GM12878 (cell line): Measurements from ENCODE around the gene PLET1. TPM values are rescaled to one million over a fixed set of nuclear protein-coding genes. Genes with fewer than 3 reads are reported as not detected.

ENCODE experiments used
- ATAC-seq: fragments of 200-7000 bp; cut with Tn5 transposase; 3 replicates; pipeline ENCODE4 v1.9.1; 2020; ENCODE audit warnings: mild to moderate bottlenecking, moderate library complexity
- BruUV-seq: library from RNA; stranded (reverse); fragments of 400-500 nt; replicated peaks from 2 replicates; lab custom pipeline; 2021; lab: Mats Ljungman, UMichigan
- CTCF ChIA-PET: fragments of 300-600 bp; sonication (Branson Sonifier 250); formaldehyde crosslinking; extraction: SDS; loops from one replicate; lab custom pipeline; 2021; ENCODE audit warnings: inconsistent platforms; lab: Yijun Ruan, JAX
- POLR2A ChIA-PET: fragments of 350-600 bp; formaldehyde crosslinking; extraction: SDS; loops from one replicate; lab custom pipeline; 2021; ENCODE audit warnings: inconsistent platforms; lab: Charles Lee
- RAD21 ChIA-PET: fragments of 300-600 bp; sonication (Branson Sonifier 250); formaldehyde crosslinking; loops from one replicate; lab custom pipeline; 2023; ENCODE audit warnings: antibody characterized with exemption; ENCODE audit not compliant: unreplicated experiment; lab: Charles Lee
- SMC1A ChIA-PET: fragments of 300-600 bp; sonication (Branson Sonifier 250); formaldehyde crosslinking; loops from one replicate; lab custom pipeline; 2023; ENCODE audit not compliant: unreplicated experiment, uncharacterized antibody; lab: Charles Lee
- DNase-seq: peaks from one replicate; pipeline ENCODE4 v3.0.0-alpha.2; 2011; ENCODE audit warnings: low read depth, low spot score
- FAIRE-seq: peaks from 3 replicates; lab custom pipeline; 2011; peaks lifted over from hg19 to GRCh38; lab: Jason Lieb, UNC
- H2AFZ ChIP-seq: 2 replicates; pipeline ENCODE4 v1.6.0; 2011; ENCODE audit warnings: low read depth, low read length, control low read depth; ENCODE audit not compliant: control insufficient read depth
- H3K27ac ChIP-seq: 2 replicates; pipeline ENCODE4 v1.5.1; 2011; ENCODE audit warnings: control low read depth; ENCODE audit not compliant: control insufficient read depth, insufficient read depth
- H3K27me3 ChIP-seq, 2 experiments: replicated peaks in 1 of 2; 2 replicates each; pipeline versions ENCODE4 v1.6.0 to v1.6.1; 2011; ENCODE audit warnings: low read length in 1 of 2; ENCODE audit not compliant: control insufficient read depth in 2 of 2, insufficient read depth in 2 of 2
- H3K36me3 ChIP-seq, 2 experiments: 2 replicates each; pipeline ENCODE4 v1.5.1; 2011; ENCODE audit warnings: low read length in 1 of 2; ENCODE audit not compliant: control insufficient read depth in 2 of 2, insufficient read depth in 2 of 2
- H3K4me1 ChIP-seq: 2 replicates; pipeline ENCODE4 v1.6.1; 2011; ENCODE audit warnings: mild to moderate bottlenecking, low read length, moderate library complexity, mixed read lengths; ENCODE audit not compliant: control insufficient read depth, insufficient read depth
- H3K4me2 ChIP-seq: 2 replicates; pipeline ENCODE4 v1.6.0; 2011; ENCODE audit warnings: control low read depth; ENCODE audit not compliant: control insufficient read depth, insufficient read depth
- H3K4me3 ChIP-seq: fragments of 200-600 bp; sonication (generic); 2 replicates; pipeline ENCODE4 v1.5.1; 2016
- H3K79me2 ChIP-seq: 2 replicates; pipeline ENCODE4 v1.6.0; 2011; ENCODE audit warnings: low read length; ENCODE audit not compliant: control insufficient read depth, insufficient read depth
- H3K9ac ChIP-seq: 2 replicates; pipeline ENCODE4 v1.8.0; 2011; ENCODE audit warnings: low read length, control low read depth, mixed read lengths; ENCODE audit not compliant: control insufficient read depth, insufficient read depth
- H3K9me3 ChIP-seq: replicated peaks from 3 replicates; pipeline ENCODE4 v1.5.1; 2011; ENCODE audit warnings: mild to moderate bottlenecking, low read length; ENCODE audit not compliant: control insufficient read depth, insufficient read depth
- H4K20me1 ChIP-seq: 2 replicates; pipeline ENCODE4 v1.6.0; 2011; ENCODE audit not compliant: control insufficient read depth, insufficient read depth
- BCLAF1 ChIP-seq: fragments of 450-650 bp; IDR thresholded peaks from 2 replicates; pipeline ENCODE4 v1.6.1; 2017; ENCODE audit warnings: antibody characterized with exemption, mild to moderate bottlenecking, moderate library complexity
- MEF2B ChIP-seq: fragments of 450-650 bp; IDR thresholded peaks from 2 replicates; pipeline ENCODE4 v1.6.1; 2018; ENCODE audit warnings: mild to moderate bottlenecking, moderate library complexity; ENCODE audit not compliant: partially characterized antibody, poor library complexity, severe bottlenecking
- STAT1 ChIP-seq: fragments of 450-650 bp; conservative IDR thresholded peaks from 2 replicates; pipeline ENCODE4 v1.6.1; 2014; ENCODE audit warnings: antibody characterized with exemption, mild to moderate bottlenecking
- TAF1 ChIP-seq: IDR thresholded peaks from 2 replicates; pipeline ENCODE4 v1.6.1; 2011; ENCODE audit warnings: mild to moderate bottlenecking, low read depth, low read length, borderline replicate concordance
- TCF3 ChIP-seq: IDR thresholded peaks from 2 replicates; pipeline ENCODE4 v1.6.1; 2012; ENCODE audit warnings: low read depth, mild to moderate bottlenecking, low read length, borderline replicate concordance; ENCODE audit not compliant: insufficient read depth
- WGBS: methylation state at CpG from one replicate; pipeline ENCODE4 v1.1.6; 2016; ENCODE audit warnings: low lambda C conversion rate; ENCODE audit not compliant: insufficient replicate concordance, insufficient coverage; ENCODE audit errors: missing lambda C conversion rate; 5-methylcytosine and 5-hydroxymethylcytosine counted together
- in situ Hi-C: fragments of 300-500 bp; cut with MboI; formaldehyde crosslinking; loops from 9 replicates; pipeline ENCODE4 v1.14.3; 2018; ENCODE audit warnings: mixed read lengths
- intact Hi-C: fragments of 100-400 bp; cut with micrococcal nuclease; formaldehyde crosslinking; loops from one replicate; pipeline ENCODE4 v1.14.2; 2022; ENCODE audit not compliant: unreplicated experiment
- polyA plus RNA-seq, 11 experiments: library from polyadenylated mRNA; depleted of rRNA in 4 of 11; unstranded in 6 of 11; stranded (reverse) in 5 of 11; fragments of >200 nt; fragmentation: Nextera tagmentation in 4 of 11; fragmentation: Illumina TruSeq in 1 of 11; extraction: Ambion mirVana in 4 of 11; extraction: Trizol in 1 of 11; gene quantifications; 1 replicate in 1 of 11; 2 replicates in 10 of 11; pipeline versions ENCODE4 v1.2.1 to v1.2.3, GENCODE V29; 2011 to 2016; ENCODE audit warnings: inconsistent platforms in 2 of 11, missing spikeins in 2 of 11, low read depth in 1 of 11
- total RNA-seq, 4 experiments: library from RNA; depleted of rRNA in 3 of 4; stranded (reverse); fragments of >200 nt in 3 of 4; fragmentation: Illumina TruSeq in 1 of 4; extraction: Trizol in 1 of 4; gene quantifications; 2 replicates each; pipeline versions ENCODE4 v1.2.1 to v1.2.3, GENCODE V29; 2013 to 2021

Gene PLET1
- total and polyA plus RNA-seq, 10 of the 15 experiments (the other 5 are each of a cell fraction or from before 2014, with no cell fraction given): not detected

DNA sequence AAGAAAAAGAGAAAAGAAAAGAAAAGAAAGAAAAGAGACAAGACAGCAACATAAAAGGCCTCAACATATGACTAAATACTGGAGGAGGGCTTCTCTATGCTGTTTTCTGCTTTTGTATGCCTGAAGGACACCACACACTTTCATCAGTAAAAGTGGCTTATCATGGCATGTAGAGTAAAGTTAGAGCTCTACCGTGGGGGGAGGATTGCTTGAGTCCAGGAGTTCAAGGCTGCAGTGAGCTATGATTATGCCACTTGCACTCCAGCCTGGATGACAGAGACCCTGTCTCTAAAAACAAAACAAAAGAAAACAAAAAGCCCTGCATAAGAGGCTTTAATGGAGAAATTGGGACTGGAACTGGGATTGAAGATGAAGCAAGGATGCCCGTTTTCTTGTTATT, 28.7 kb downstream of the PLET1 start:
- peaks cover 0 to under 1% of the 10 kb centered on the region in 2 experiments; a peak in 3 of 4 replicates for H3K36me3 ChIP-seq
- BruUV-seq: no TSS peak
- no peak overlapping the region for H3K4me3 ChIP-seq
- TF ChIP-seq MEF2B (no peak), BCLAF1 (no peak), STAT1 (no peak), TCF3 (no peak), TAF1 (no peak)
- CTCF ChIA-PET: interaction anchor here (0.9 to 1.4 kb wide), 4 partner anchors 9 to 305 kb away, joined by 3 to 13 read pairs (median 4); no protein-coding TSS in a partner anchor
- no peaks in the 10 kb centered on the region for H3K27me3 ChIP-seq
- no peak for FAIRE-seq
- intact Hi-C loops (no loop called here), in situ Hi-C loops (no loop called here)
- POLR2A ChIA-PET: interaction anchor here (0.6 kb wide), 2 partner anchors 42 to 374 kb away, joined by 3 to 8 read pairs; no protein-coding TSS in a partner anchor
- SMC1A ChIA-PET: no interaction called here
- no peak for DNase-seq
- no peaks in the 10 kb centered on the region for H3K9me3 ChIP-seq
- RAD21 ChIA-PET: no interaction called here
- H4K20me1 ChIP-seq: no peaks in the 10 kb centered on the region
- no peak overlapping the region for H3K9ac ChIP-seq
- H2AFZ ChIP-seq: no peak overlapping the region
- H3K4me1 ChIP-seq: peaks cover 13% of the 10 kb centered on the region
- no peak for ATAC-seq
- no peak overlapping the region for H3K4me2 ChIP-seq
- WGBS: 98% methylated on average over 2 of the region's 2 CpGs
- peaks cover 16% of the 10 kb centered on the region for H3K79me2 ChIP-seq
- H3K27ac ChIP-seq: no peak overlapping the region
